NCI-H345 treated with DMSO at 0.1 percent for 48 hours (cell line): Measurements from ENCODE around the gene SKI.

Source experiments
- DNase-seq: peaks from one replicate; lab custom pipeline; 2025; ENCODE audit not compliant: unreplicated experiment; lab: John Stamatoyannopoulos, UW

Gene SKI

GRCh38 chr1:2194319-2194897, 33.7 kb upstream of the SKI start, which contains the start of gene FAAP20:
Gene FAAP20 (minus strand): TSS chr1:2194772. CDS start chr1:2194749, 23 bp downstream.
- DNase-seq = no peak

GRCh38 chr1:2194898-2195673, 33.0 kb upstream of the SKI start:
- DNase-seq = peak; percentile 77

- DNase-seq = no peak
These were observed 32.3 kb upstream of the SKI start for GRCh38 chr1:2195785-2196184.

- DNase-seq = no peak
These were observed 31.0 kb upstream of the SKI start for GRCh38 chr1:2196901-2197638.

- DNase-seq = no peak
These were observed 30.4 kb upstream of the SKI start for GRCh38 chr1:2197707-2198165.

GRCh38 chr1:2198571-2198970, 29.5 kb upstream of the SKI start:
- no peak for DNase-seq

GRCh38 chr1:2199042-2199810, 28.9 kb upstream of the SKI start:
- no peak for DNase-seq

GRCh38 chr1:2200308-2200943, 27.7 kb upstream of the SKI start:
- DNase-seq = no peak

- no peak for DNase-seq
These were observed 27.1 kb upstream of the SKI start for GRCh38 chr1:2201062-2201461.

GRCh38 chr1:2202008-2202575, 26.0 kb upstream of the SKI start:
- no peak for DNase-seq

- DNase-seq = no peak
These were observed 25.1 kb upstream of the SKI start for GRCh38 chr1:2202843-2203601.

GRCh38 chr1:2203671-2204414, 24.3 kb upstream of the SKI start:
- no peak for DNase-seq

GRCh38 chr1:2204415-2205190, 23.5 kb upstream of the SKI start:
- no peak for DNase-seq

GRCh38 chr1:2205191-2205952, 22.7 kb upstream of the SKI start:
- peak; percentile 56 for DNase-seq

- DNase-seq = no peak
These were observed 21.2 kb upstream of the SKI start for GRCh38 chr1:2206813-2207487.

GRCh38 chr1:2208309-2209239, 19.5 kb upstream of the SKI start:
- no peak for DNase-seq
